ENCODE data around the gene PPP1R1B. TPM values are rescaled to one million over a fixed set of nuclear protein-coding genes. Genes with fewer than 3 reads are reported as not detected.

Gene PPP1R1B
- total RNA-seq, 1 experiment from 2014 or later, result 8.2 TPM

GRCh38 chr17:39614545-39615157, 12.1 kb upstream of the PPP1R1B start:
- intact Hi-C loops (cut with micrococcal nuclease; ENCODE audit: unreplicated experiment), result no loop called here
- H3K4me3 ChIP-seq (ENCODE audit: low read depth, low read length, poor library complexity, severe bottlenecking), result no peak overlapping the region
- no peaks in the 10 kb centered on the region for H3K27me3 ChIP-seq (replicated peaks; ENCODE audit: insufficient read depth, low read depth, low read length, poor library complexity)
- ChIA-PET POLR2A (ENCODE audit: low non-redundant PET) (no interaction called here), CTCF (no interaction called here)
- H3K27ac ChIP-seq (ENCODE audit: low read depth, low read length, poor library complexity, severe bottlenecking), result no peak overlapping the region
- DNase-seq (ENCODE audit: low spot score), result no peak
- no TSS peak for BruUV-seq (replicated peaks)
- TF ChIP-seq CTCF (conservative IDR thresholded peaks at IDR 0.05; ENCODE audit: low read depth, low read length) (no peak), EZH2 (IDR thresholded peaks at IDR 0.05; ENCODE audit: borderline replicate concordance, low read depth, low read length, poor library complexity, severe bottlenecking) (no peak)
- H3K4me1 ChIP-seq (ENCODE audit: insufficient read depth, low read length, poor library complexity, severe bottlenecking), result no peaks in the 10 kb centered on the region
- H3K9me3 ChIP-seq (ENCODE audit: low read depth, low read length, poor library complexity, severe bottlenecking), result no peaks in the 10 kb centered on the region
- no peaks in the 10 kb centered on the region for H3K36me3 ChIP-seq (ENCODE audit: insufficient read depth, low read length, poor library complexity, severe bottlenecking)

- Histone ChIP-seq H3K27me3 (replicated peaks; ENCODE audit: insufficient read depth, low read depth, low read length, poor library complexity) (no peaks in the 10 kb centered on the region), H3K9me3 (ENCODE audit: low read depth, low read length, poor library complexity, severe bottlenecking) (no peaks in the 10 kb centered on the region), H3K27ac (ENCODE audit: low read depth, low read length, poor library complexity, severe bottlenecking) (no peak overlapping the region), H3K36me3 (ENCODE audit: insufficient read depth, low read length, poor library complexity, severe bottlenecking) (no peaks in the 10 kb centered on the region), H3K4me3 (ENCODE audit: low read depth, low read length, poor library complexity, severe bottlenecking) (no peak overlapping the region), H3K4me1 (ENCODE audit: insufficient read depth, low read length, poor library complexity, severe bottlenecking) (no peaks in the 10 kb centered on the region)
- no TSS peak for BruUV-seq (replicated peaks)
- ChIA-PET POLR2A (ENCODE audit: low non-redundant PET) (no interaction called here), CTCF (no interaction called here)
- DNase-seq (ENCODE audit: low spot score), result no peak
- TF ChIP-seq CTCF (conservative IDR thresholded peaks at IDR 0.05; ENCODE audit: low read depth, low read length), result no peak
- TF ChIP-seq EZH2 (IDR thresholded peaks at IDR 0.05; ENCODE audit: borderline replicate concordance, low read depth, low read length, poor library complexity, severe bottlenecking), result no peak
- intact Hi-C loops (cut with micrococcal nuclease; ENCODE audit: unreplicated experiment), result no loop called here
Measured at GRCh38 chr17:39615434-39615833, 11.3 kb upstream of the PPP1R1B start.

- TF ChIP-seq EZH2 (IDR thresholded peaks at IDR 0.05; ENCODE audit: borderline replicate concordance, low read depth, low read length, poor library complexity, severe bottlenecking) (no peak), CTCF (conservative IDR thresholded peaks at IDR 0.05; ENCODE audit: low read depth, low read length) (no peak)
- Histone ChIP-seq H3K9me3 (ENCODE audit: low read depth, low read length, poor library complexity, severe bottlenecking) (no peaks in the 10 kb centered on the region), H3K4me1 (ENCODE audit: insufficient read depth, low read length, poor library complexity, severe bottlenecking) (no peaks in the 10 kb centered on the region), H3K27me3 (replicated peaks; ENCODE audit: insufficient read depth, low read depth, low read length, poor library complexity) (no peaks in the 10 kb centered on the region), H3K36me3 (ENCODE audit: insufficient read depth, low read length, poor library complexity, severe bottlenecking) (no peaks in the 10 kb centered on the region), H3K27ac (ENCODE audit: low read depth, low read length, poor library complexity, severe bottlenecking) (no peak overlapping the region), H3K4me3 (ENCODE audit: low read depth, low read length, poor library complexity, severe bottlenecking) (no peak overlapping the region)
- POLR2A ChIA-PET (ENCODE audit: low non-redundant PET), result no interaction called here
- CTCF ChIA-PET, result no interaction called here
- DNase-seq (ENCODE audit: low spot score), result no peak
- BruUV-seq (replicated peaks), result no TSS peak
- intact Hi-C loops (cut with micrococcal nuclease; ENCODE audit: unreplicated experiment), result no loop called here
Measured at GRCh38 chr17:39617100-39617445, 9.7 kb upstream of the PPP1R1B start.
